ENCODE data around the gene GRM3.

GRM3 gene

DNA sequence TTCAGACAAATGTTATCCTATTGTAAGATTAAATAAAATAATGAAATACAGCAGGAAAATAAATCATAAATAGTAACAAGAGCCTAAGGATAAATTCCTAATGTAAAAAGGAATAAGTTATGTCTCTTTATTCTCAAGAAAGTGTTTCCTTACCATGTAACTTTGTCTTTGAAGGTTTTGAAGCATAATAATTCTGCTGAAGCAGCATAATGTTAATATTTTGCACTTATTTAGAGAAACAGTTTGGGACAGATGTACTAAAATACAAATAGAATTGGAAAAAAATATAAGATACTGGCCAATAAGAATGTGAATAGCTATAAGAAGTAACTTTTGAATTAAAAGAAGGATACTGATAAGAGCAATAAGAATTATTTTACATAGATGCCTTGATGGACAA, 45.7 kb downstream of the GRM3 start:
- H3K4me3 ChIP-seq (ENCODE audit: control insufficient read depth in 1 of 7, extremely low read depth in 1 of 7, insufficient read depth in 4 of 7, low read depth in 2 of 7, low read length in 6 of 7), result no peak overlapping the region

DNA sequence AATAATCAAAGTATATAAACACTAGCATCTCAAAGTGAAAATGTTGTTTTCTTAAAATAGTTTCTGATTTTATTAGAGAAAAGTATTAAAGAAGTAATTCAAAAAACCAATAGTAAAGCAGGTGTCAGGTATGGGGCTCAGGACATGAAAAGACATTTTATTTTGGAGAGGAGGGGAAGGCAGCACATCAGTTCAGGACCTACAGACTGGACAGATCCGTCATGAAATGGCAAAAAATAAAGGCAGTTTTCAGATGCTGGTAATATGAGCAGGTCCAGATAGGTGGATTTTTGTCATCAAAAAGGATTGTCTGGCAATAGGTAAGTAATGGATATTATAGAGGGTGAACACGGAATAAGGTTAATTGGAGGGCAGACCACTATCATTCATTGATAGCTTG, 49.0 kb downstream of the GRM3 start:
- WGBS (ENCODE audit: insufficient coverage), result 82% methylated on average over 1 of the region's 2 CpGs
- POLR2A ChIA-PET, result no interaction called here
- H3K27me3 ChIP-seq (replicated peaks in 2 of 5; ENCODE audit: control insufficient read depth in 4 of 5, insufficient read depth in 5 of 5, low read length in 4 of 5), result no peaks in the 10 kb centered on the region

More for the DNA sequence above, 45.7 kb downstream of the GRM3 start:
- Histone ChIP-seq H3K9me3 (ENCODE audit: control extremely low read depth in 1 of 5, control insufficient read depth in 4 of 5, insufficient read depth in 2 of 5, low read depth in 1 of 5, low read length in 4 of 5) (no peaks in the 10 kb centered on the region), H3K36me3 (ENCODE audit: control insufficient read depth in 4 of 4, insufficient read depth in 4 of 4, low read length in 3 of 4) (no peaks in the 10 kb centered on the region), H3K27ac (ENCODE audit: insufficient read depth in 1 of 2, low read depth in 1 of 2, low read length in 2 of 2, poor library complexity in 1 of 2, severe bottlenecking in 2 of 2) (no peak overlapping the region), H3K4me1 (ENCODE audit: control extremely low read depth in 1 of 4, control insufficient read depth in 4 of 4, insufficient read depth in 4 of 4, low read length in 3 of 4) (no peaks in the 10 kb centered on the region), H3K27me3 (replicated peaks in 2 of 5; ENCODE audit: control insufficient read depth in 4 of 5, insufficient read depth in 5 of 5, low read length in 4 of 5) (no peaks in the 10 kb centered on the region)
- no peak for DNase-seq
- ChIA-PET POLR2A (interaction anchor here (0.6 kb wide), 1 partner anchor 1846 kb away, joined by 3 read pairs; no protein-coding TSS in a partner anchor), CTCF (no interaction called here)

DNA sequence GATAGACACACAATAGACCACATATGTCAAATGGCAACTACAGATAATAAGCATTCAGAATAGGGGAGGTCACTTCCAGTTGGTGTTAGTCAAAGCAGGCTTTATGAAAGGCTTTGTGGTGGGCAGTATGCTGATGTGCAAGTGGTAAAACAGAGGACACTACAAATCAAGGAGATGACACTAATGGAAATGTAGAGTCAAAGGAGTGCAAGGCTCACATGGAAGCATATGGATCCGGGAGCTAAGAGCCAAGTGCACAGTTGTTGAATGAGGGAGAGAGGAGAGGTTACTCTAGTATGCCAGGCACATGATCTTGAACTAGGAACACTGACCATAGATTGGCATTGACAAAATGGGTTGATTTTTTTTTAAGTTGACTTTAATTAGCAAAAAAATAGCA, 62.7 kb downstream of the GRM3 start:
- Histone ChIP-seq H3K27ac (ENCODE audit: insufficient read depth in 1 of 2, low read depth in 1 of 2, low read length in 2 of 2, poor library complexity in 1 of 2, severe bottlenecking in 2 of 2) (no peak overlapping the region), H3K9me3 (ENCODE audit: control extremely low read depth in 1 of 5, control insufficient read depth in 4 of 5, insufficient read depth in 2 of 5, low read depth in 1 of 5, low read length in 4 of 5) (no peaks in the 10 kb centered on the region), H3K27me3 (replicated peaks in 2 of 5; ENCODE audit: control insufficient read depth in 4 of 5, insufficient read depth in 5 of 5, low read length in 4 of 5) (no peaks in the 10 kb centered on the region), H3K4me3 (ENCODE audit: control insufficient read depth in 1 of 7, extremely low read depth in 1 of 7, insufficient read depth in 4 of 7, low read depth in 2 of 7, low read length in 6 of 7) (no peak overlapping the region), H3K4me1 (ENCODE audit: control extremely low read depth in 1 of 4, control insufficient read depth in 4 of 4, insufficient read depth in 4 of 4, low read length in 3 of 4) (no peaks in the 10 kb centered on the region), H3K36me3 (ENCODE audit: control insufficient read depth in 4 of 4, insufficient read depth in 4 of 4, low read length in 3 of 4) (no peaks in the 10 kb centered on the region)
- ChIA-PET POLR2A (no interaction called here), CTCF (no interaction called here)
- 100% methylated on average over 1 of the region's 1 CpG for WGBS (ENCODE audit: insufficient coverage)
- DNase-seq, result no peak

More for the DNA sequence above, 49.0 kb downstream of the GRM3 start:
- CTCF ChIA-PET, result interaction anchor here (0.9 kb wide), 1 partner anchor 12 kb away, joined by 3 read pairs; no protein-coding TSS in a partner anchor
- Histone ChIP-seq H3K4me3 (ENCODE audit: control insufficient read depth in 1 of 7, extremely low read depth in 1 of 7, insufficient read depth in 4 of 7, low read depth in 2 of 7, low read length in 6 of 7) (no peak overlapping the region), H3K36me3 (ENCODE audit: control insufficient read depth in 4 of 4, insufficient read depth in 4 of 4, low read length in 3 of 4) (no peaks in the 10 kb centered on the region), H3K4me1 (ENCODE audit: control extremely low read depth in 1 of 4, control insufficient read depth in 4 of 4, insufficient read depth in 4 of 4, low read length in 3 of 4) (no peaks in the 10 kb centered on the region), H3K9me3 (ENCODE audit: control extremely low read depth in 1 of 5, control insufficient read depth in 4 of 5, insufficient read depth in 2 of 5, low read depth in 1 of 5, low read length in 4 of 5) (no peaks in the 10 kb centered on the region), H3K27ac (ENCODE audit: insufficient read depth in 1 of 2, low read depth in 1 of 2, low read length in 2 of 2, poor library complexity in 1 of 2, severe bottlenecking in 2 of 2) (no peak overlapping the region)
- DNase-seq, result no peak

DNA sequence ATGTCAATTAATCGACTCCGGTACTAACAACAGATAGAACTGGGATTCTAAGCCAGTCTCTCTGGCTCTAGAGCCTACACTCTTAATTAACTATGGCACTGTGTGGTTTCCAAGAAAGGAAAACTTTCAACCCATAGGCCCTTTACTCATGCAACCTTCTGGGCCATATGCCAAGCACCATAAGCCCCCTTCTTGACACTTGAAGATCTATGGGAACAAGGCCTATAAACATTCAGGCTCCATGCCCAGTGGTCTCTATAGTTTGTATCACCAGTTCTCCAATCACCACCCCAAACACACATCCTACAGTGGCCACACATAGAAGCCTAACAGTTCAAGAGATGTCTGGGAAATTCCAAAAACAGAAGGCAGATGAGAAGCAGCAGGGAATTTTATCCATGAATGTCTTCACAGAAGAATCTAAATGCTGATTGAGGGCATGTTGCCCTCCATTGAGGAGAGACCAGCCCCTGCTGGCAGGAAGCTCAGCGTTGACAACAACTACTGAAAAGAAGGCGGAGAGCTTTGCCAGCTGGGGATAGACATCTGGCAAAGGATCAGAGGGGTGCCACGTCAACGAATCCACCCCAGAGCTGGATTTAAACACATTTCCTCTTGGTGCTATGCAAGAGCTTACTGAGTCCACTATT, 64.4 kb downstream of the GRM3 start:
- CTCF ChIA-PET, result no interaction called here
- POLR2A ChIA-PET, result no interaction called here
- 93% methylated on average over 5 of the region's 6 CpGs for WGBS (ENCODE audit: insufficient coverage)

GRCh38 chr7:86720306-86720705, 76.6 kb downstream of the GRM3 start:
- CTCF ChIA-PET, result no interaction called here
- Histone ChIP-seq H3K27ac (ENCODE audit: insufficient read depth in 1 of 2, low read depth in 1 of 2, low read length in 2 of 2, poor library complexity in 1 of 2, severe bottlenecking in 2 of 2) (no peak overlapping the region), H3K4me1 (ENCODE audit: control extremely low read depth in 1 of 4, control insufficient read depth in 4 of 4, insufficient read depth in 4 of 4, low read length in 3 of 4) (no peaks in the 10 kb centered on the region), H3K27me3 (replicated peaks in 2 of 5; ENCODE audit: control insufficient read depth in 4 of 5, insufficient read depth in 5 of 5, low read length in 4 of 5) (no peaks in the 10 kb centered on the region), H3K36me3 (ENCODE audit: control insufficient read depth in 4 of 4, insufficient read depth in 4 of 4, low read length in 3 of 4) (no peaks in the 10 kb centered on the region), H3K9me3 (ENCODE audit: control extremely low read depth in 1 of 5, control insufficient read depth in 4 of 5, insufficient read depth in 2 of 5, low read depth in 1 of 5, low read length in 4 of 5) (no peaks in the 10 kb centered on the region), H3K4me3 (ENCODE audit: control insufficient read depth in 1 of 7, extremely low read depth in 1 of 7, insufficient read depth in 4 of 7, low read depth in 2 of 7, low read length in 6 of 7) (no peak overlapping the region)
- DNase-seq, result no peak
- POLR2A ChIA-PET, result no interaction called here
- 100% methylated on average over 1 of the region's 1 CpG for WGBS (ENCODE audit: insufficient coverage)

More for the DNA sequence above, 64.4 kb downstream of the GRM3 start:
- no peak overlapping the region for H3K4me3 ChIP-seq (ENCODE audit: control insufficient read depth in 1 of 7, extremely low read depth in 1 of 7, insufficient read depth in 4 of 7, low read depth in 2 of 7, low read length in 6 of 7)
- H3K27me3 ChIP-seq (replicated peaks in 2 of 5; ENCODE audit: control insufficient read depth in 4 of 5, insufficient read depth in 5 of 5, low read length in 4 of 5), result no peaks in the 10 kb centered on the region
- DNase-seq, result no peak
- no peaks in the 10 kb centered on the region for H3K36me3 ChIP-seq (ENCODE audit: control insufficient read depth in 4 of 4, insufficient read depth in 4 of 4, low read length in 3 of 4)
- no peaks in the 10 kb centered on the region for H3K9me3 ChIP-seq (ENCODE audit: control extremely low read depth in 1 of 5, control insufficient read depth in 4 of 5, insufficient read depth in 2 of 5, low read depth in 1 of 5, low read length in 4 of 5)
- no peaks in the 10 kb centered on the region for H3K4me1 ChIP-seq (ENCODE audit: control extremely low read depth in 1 of 4, control insufficient read depth in 4 of 4, insufficient read depth in 4 of 4, low read length in 3 of 4)
- no peak overlapping the region for H3K27ac ChIP-seq (ENCODE audit: insufficient read depth in 1 of 2, low read depth in 1 of 2, low read length in 2 of 2, poor library complexity in 1 of 2, severe bottlenecking in 2 of 2)

DNA sequence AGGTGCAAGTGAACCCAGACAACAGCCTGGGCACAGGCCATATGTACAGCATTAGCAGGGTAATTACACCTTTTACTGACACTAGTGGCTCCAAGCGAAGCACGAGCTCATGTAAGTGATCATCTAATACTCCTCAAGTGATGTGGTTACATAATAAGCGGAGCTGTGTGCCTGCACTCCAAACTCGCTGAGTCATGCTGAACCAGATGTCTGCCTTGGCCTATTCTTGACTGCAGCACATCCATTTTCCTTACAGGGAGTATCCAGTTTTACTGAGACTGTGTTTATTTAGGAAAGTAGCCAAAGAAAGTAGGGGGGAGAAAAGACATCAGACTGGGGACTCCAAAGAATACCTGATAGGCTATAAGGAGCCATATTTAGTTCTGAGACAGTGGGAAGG, 90.1 kb downstream of the GRM3 start:
- 100% methylated on average over 4 of the region's 4 CpGs for WGBS (ENCODE audit: insufficient coverage)
- H3K4me3 ChIP-seq (ENCODE audit: control insufficient read depth in 1 of 7, extremely low read depth in 1 of 7, insufficient read depth in 4 of 7, low read depth in 2 of 7, low read length in 6 of 7), result no peak overlapping the region

GRCh38 chr7:86745013-86745745, 101.5 kb downstream of the GRM3 start:
- Histone ChIP-seq H3K27me3 (replicated peaks in 2 of 5; ENCODE audit: control insufficient read depth in 4 of 5, insufficient read depth in 5 of 5, low read length in 4 of 5) (no peaks in the 10 kb centered on the region), H3K36me3 (ENCODE audit: control insufficient read depth in 4 of 4, insufficient read depth in 4 of 4, low read length in 3 of 4) (no peaks in the 10 kb centered on the region), H3K4me1 (ENCODE audit: control extremely low read depth in 1 of 4, control insufficient read depth in 4 of 4, insufficient read depth in 4 of 4, low read length in 3 of 4) (peaks cover 0 to 16% (median 7%) of the 10 kb centered on the region in 4 experiments), H3K4me3 (ENCODE audit: control insufficient read depth in 1 of 7, extremely low read depth in 1 of 7, insufficient read depth in 4 of 7, low read depth in 2 of 7, low read length in 6 of 7) (no peak overlapping the region), H3K9me3 (ENCODE audit: control extremely low read depth in 1 of 5, control insufficient read depth in 4 of 5, insufficient read depth in 2 of 5, low read depth in 1 of 5, low read length in 4 of 5) (no peaks in the 10 kb centered on the region), H3K27ac (ENCODE audit: insufficient read depth in 1 of 2, low read depth in 1 of 2, low read length in 2 of 2, poor library complexity in 1 of 2, severe bottlenecking in 2 of 2) (no peak overlapping the region)
- POLR2A ChIA-PET, result no interaction called here
- no peak for DNase-seq
- WGBS (ENCODE audit: insufficient coverage), result 100% methylated on average over 1 of the region's 3 CpGs
- CTCF ChIA-PET, result no interaction called here

More for the DNA sequence above, 90.1 kb downstream of the GRM3 start:
- no peak overlapping the region for H3K27ac ChIP-seq (ENCODE audit: insufficient read depth in 1 of 2, low read depth in 1 of 2, low read length in 2 of 2, poor library complexity in 1 of 2, severe bottlenecking in 2 of 2)
- DNase-seq, result peak in 2 of 3 donors; percentile 13 to 14
- ChIA-PET CTCF (interaction anchor here (0.7 kb wide), 2 partner anchors 38 to 1662 kb away, joined by 3 read pairs; no protein-coding TSS in a partner anchor), POLR2A (no interaction called here)
- no peaks in the 10 kb centered on the region for H3K27me3 ChIP-seq (replicated peaks in 2 of 5; ENCODE audit: control insufficient read depth in 4 of 5, insufficient read depth in 5 of 5, low read length in 4 of 5)
- H3K4me1 ChIP-seq (ENCODE audit: control extremely low read depth in 1 of 4, control insufficient read depth in 4 of 4, insufficient read depth in 4 of 4, low read length in 3 of 4), result no peaks in the 10 kb centered on the region
- H3K36me3 ChIP-seq (ENCODE audit: control insufficient read depth in 4 of 4, insufficient read depth in 4 of 4, low read length in 3 of 4), result no peaks in the 10 kb centered on the region
- peaks cover 0 to 4% (median 0%) of the 10 kb centered on the region in 5 experiments for H3K9me3 ChIP-seq (ENCODE audit: control extremely low read depth in 1 of 5, control insufficient read depth in 4 of 5, insufficient read depth in 2 of 5, low read depth in 1 of 5, low read length in 4 of 5)

All from common myeloid progenitor, CD34-positive (primary cell).